SK-N-SH (cell line): ENCODE measurements around the gene PCED1B. TPM values are rescaled to one million over a fixed set of nuclear protein-coding genes. Genes with fewer than 3 reads are reported as not detected.

Experiments used
- CTCF ChIA-PET: fragments of 300-600, 350-600 bp; formaldehyde crosslinking; extraction: SDS; loops from one replicate; lab custom pipeline; 2021; lab: Yijun Ruan, JAX
- POLR2A ChIA-PET: fragments of 350-600 bp; sonication (Branson Sonifier 250); formaldehyde crosslinking; extraction: SDS; loops from one replicate; lab custom pipeline; 2020; ENCODE audit warnings: antibody characterized with exemption, inconsistent platforms; lab: Yijun Ruan, JAX
- DNase-seq: peaks from one replicate; pipeline ENCODE4 v3.0.0; 2012
- H2AFZ ChIP-seq: fragments of 200-600 bp; sonication (generic); 2 replicates; pipeline ENCODE4 v1.8.1; 2016; ENCODE audit warnings: antibody characterized with exemption, mild to moderate bottlenecking, low read depth
- H3F3A ChIP-seq: fragments of 200-600 bp; sonication (generic); replicated peaks from 2 replicates; pipeline ENCODE3; 2016; ENCODE audit warnings: antibody characterized with exemption, mild to moderate bottlenecking; ENCODE audit not compliant: insufficient read depth
- H3K27ac ChIP-seq, 2 experiments: fragments of 200-500 bp in 1 of 2; fragments of 200-600 bp in 1 of 2; sonication (Bioruptor generic) in 1 of 2; sonication (generic), shearing (Covaris generic) in 1 of 2; 2 replicates each; pipeline versions ENCODE4 v1.5.1 to v1.6.1; 2014 to 2016; ENCODE audit warnings: low read depth in 2 of 2, inconsistent platforms in 1 of 2, low read length in 1 of 2, mild to moderate bottlenecking in 1 of 2, mixed read lengths in 1 of 2
- H3K27me3 ChIP-seq: fragments of 200-600 bp; sonication (generic), shearing (Covaris generic); 2 replicates; pipeline ENCODE4 v1.6.1; 2016; ENCODE audit warnings: mixed run types; ENCODE audit not compliant: insufficient read depth
- H3K36me3 ChIP-seq, 2 experiments: fragments of 200-500 bp in 1 of 2; fragments of 200-600 bp in 1 of 2; sonication (Bioruptor generic) in 1 of 2; sonication (generic) in 1 of 2; replicated peaks in 1 of 2; 2 replicates each; pipeline versions ENCODE3 to v1.5.1; 2014 to 2016; ENCODE audit warnings: low read length in 1 of 2, mild to moderate bottlenecking in 1 of 2; ENCODE audit not compliant: insufficient read depth in 2 of 2, control insufficient read depth in 1 of 2
- H3K4me1 ChIP-seq, 2 experiments: fragments of 200-500 bp in 1 of 2; fragments of 200-600 bp in 1 of 2; sonication (Bioruptor generic) in 1 of 2; sonication (generic), shearing (Covaris generic) in 1 of 2; 2 replicates each; pipeline versions ENCODE4 v1.5.1 to v1.6.1; 2014 to 2016; ENCODE audit warnings: low read depth in 1 of 2, low read length in 1 of 2, mixed run types in 1 of 2; ENCODE audit not compliant: insufficient read depth in 2 of 2, control insufficient read depth in 1 of 2
- H3K4me2 ChIP-seq: fragments of 200-600 bp; sonication (generic), shearing (Covaris generic); 2 replicates; pipeline ENCODE4 v1.6.1; 2017; ENCODE audit warnings: mixed run types
- H3K4me3 ChIP-seq, 2 experiments: fragments of 200-500 bp in 1 of 2; fragments of 200-600 bp in 1 of 2; sonication (Bioruptor generic) in 1 of 2; sonication (generic), shearing (Covaris generic) in 1 of 2; 2 replicates each; pipeline versions ENCODE4 v1.5.1 to v1.8.1; 2014 to 2016; ENCODE audit warnings: low read depth in 2 of 2, inconsistent platforms in 1 of 2, low read length in 1 of 2, mild to moderate bottlenecking in 1 of 2, mixed read lengths in 1 of 2, moderate library complexity in 1 of 2
- H3K79me2 ChIP-seq: fragments of 200-600 bp; sonication (generic); 2 replicates; pipeline ENCODE4 v1.8.1; 2017; ENCODE audit warnings: mild to moderate bottlenecking; ENCODE audit not compliant: insufficient read depth
- H3K9ac ChIP-seq: fragments of 200-600 bp; sonication (generic); 2 replicates; pipeline ENCODE4 v1.6.1; 2017; ENCODE audit warnings: mixed run types
- H3K9me2 ChIP-seq: fragments of 200-600 bp; sonication (generic); 2 replicates; pipeline ENCODE4 v1.6.1; 2017; ENCODE audit warnings: mixed run types
- H3K9me3 ChIP-seq: fragments of 200-600 bp; sonication (generic); 2 replicates; pipeline ENCODE4 v1.6.1; 2017; ENCODE audit warnings: mixed run types, mild to moderate bottlenecking, moderate library complexity
- H4K20me1 ChIP-seq: fragments of 200-600 bp; sonication (generic); 2 replicates; pipeline ENCODE4 v1.6.1; 2017; ENCODE audit warnings: mild to moderate bottlenecking, mixed run types; ENCODE audit not compliant: insufficient read depth
- ELF1 ChIP-seq: IDR thresholded peaks from 2 replicates; pipeline ENCODE4 v1.4.0; 2012
- EP300 ChIP-seq, 2 experiments: IDR thresholded peaks; 2 replicates each; pipeline versions ENCODE4 v1.4.0 to v1.6.1; 2012; ENCODE audit warnings: borderline replicate concordance in 1 of 2, low read depth in 1 of 2, low read length in 1 of 2
- EZH2phosphoT487 ChIP-seq: fragments of 200-600 bp; sonication (generic); IDR thresholded peaks from 2 replicates; pipeline ENCODE4 v1.6.1; 2017; ENCODE audit warnings: low read depth, mixed run types, mild to moderate bottlenecking, antibody characterized with exemption, moderate library complexity, borderline replicate concordance
- FOXM1 ChIP-seq: IDR thresholded peaks from 2 replicates; pipeline ENCODE4 v1.4.0; 2012; ENCODE audit warnings: low read depth, mild to moderate bottlenecking
- GABPA ChIP-seq: IDR thresholded peaks from 2 replicates; pipeline ENCODE4 v1.4.0; 2012; ENCODE audit warnings: low read depth, mild to moderate bottlenecking
- MXI1 ChIP-seq: IDR thresholded peaks from 2 replicates; pipeline ENCODE4 v1.6.1; 2012; ENCODE audit warnings: mild to moderate bottlenecking, low read depth, low read length, improper control_type of control experiment
- NRF1 ChIP-seq: IDR thresholded peaks from 2 replicates; pipeline ENCODE4 v1.6.1; 2012; ENCODE audit warnings: low read depth, mild to moderate bottlenecking, low read length
- RXRA ChIP-seq: IDR thresholded peaks from 2 replicates; pipeline ENCODE4 v1.4.0; 2012; ENCODE audit warnings: low read depth, mild to moderate bottlenecking, borderline replicate concordance
- SIN3A ChIP-seq: IDR thresholded peaks from 2 replicates; pipeline ENCODE4 v1.6.1; 2012; ENCODE audit warnings: low read depth, mild to moderate bottlenecking, low read length, moderate library complexity, borderline replicate concordance
- TAF1 ChIP-seq: IDR thresholded peaks from 2 replicates; pipeline ENCODE4 v1.6.1; 2012; ENCODE audit warnings: low read depth, mild to moderate bottlenecking, low read length, moderate library complexity, borderline replicate concordance
- WGBS: methylation state at CpG from one replicate; pipeline ENCODE4 v1.1.6; 2017; ENCODE audit warnings: low lambda C conversion rate; 5-methylcytosine and 5-hydroxymethylcytosine counted together
- polyA plus RNA-seq, 3 experiments: library from polyadenylated mRNA; depleted of rRNA; stranded (reverse); fragments of >200 nt; gene quantifications; 2 replicates each; pipeline ENCODE4 v1.2.3, GENCODE V29; 2012
- TF ChIP-seq, protein P1 (sequence below): IDR thresholded peaks from 2 replicates; pipeline ENCODE4 v1.6.1; 2012; ENCODE audit warnings: mild to moderate bottlenecking, low read depth, low read length, moderate library complexity
- TF ChIP-seq, protein P2 (sequence below): IDR thresholded peaks from 2 replicates; pipeline ENCODE4 v1.4.0; 2012; ENCODE audit warnings: low read depth, borderline replicate concordance
- TF ChIP-seq, protein P3 (sequence below): fragments of 150-350 bp; IDR thresholded peaks from 2 replicates; pipeline ENCODE4 v1.6.1; 2017; ENCODE audit warnings: antibody characterized with exemption, low read length, low read depth, borderline replicate concordance
- TF ChIP-seq, protein P4 (sequence below): IDR thresholded peaks from 2 replicates; pipeline ENCODE4 v1.4.0; 2012; ENCODE audit warnings: low read depth

The PCED1B gene
- polyA plus RNA-seq, 1 of the 3 experiments (the other 2 are of a cell fraction): 0.21 TPM

DNA sequence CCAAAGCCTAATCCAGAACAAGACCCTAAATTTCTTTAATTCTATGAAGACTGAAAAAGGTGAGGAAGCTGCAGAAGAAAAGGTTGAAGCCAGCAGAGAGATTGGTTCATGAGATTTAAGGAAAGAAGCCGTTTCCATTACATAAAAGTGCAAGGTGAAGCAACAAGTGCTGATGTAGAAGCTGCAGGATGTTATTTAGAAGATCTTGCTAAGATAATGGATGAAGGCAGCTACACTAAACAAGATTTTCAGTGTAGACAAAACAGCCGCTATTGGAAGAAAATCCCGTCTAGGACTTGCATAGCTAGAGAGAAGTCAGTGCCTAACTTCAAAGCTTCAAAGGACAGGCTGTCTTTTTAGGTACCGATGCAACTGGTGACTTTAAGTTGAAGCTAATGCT, 65.8 kb downstream of the PCED1B start:
- Histone ChIP-seq H3K4me3 (no peak overlapping the region), H3K79me2 (no peaks in the 10 kb centered on the region), H3K27me3 (no peaks in the 10 kb centered on the region; the same call in 1 of the 2 replicates), H3K9ac (no peak overlapping the region), H4K20me1 (no peaks in the 10 kb centered on the region), H3K36me3 (no peaks in the 10 kb centered on the region), H3K4me2 (no peak overlapping the region), H2AFZ (no peak overlapping the region), H3K9me2 (no peaks in the 10 kb centered on the region), H3K27ac (no peak overlapping the region), H3K9me3 (no peaks in the 10 kb centered on the region), H3F3A (no peaks in the 10 kb centered on the region), H3K4me1 (no peaks in the 10 kb centered on the region)
- CTCF ChIA-PET: no interaction called here
- TF ChIP-seq ELF1 (no peak), EP300 (IDR thresholded peaks at IDR 0.05; ENCODE audit: borderline replicate concordance in 1 of 2, low read depth in 1 of 2, low read length in 1 of 2) (no peak), FOXM1 (no peak), EZH2phosphoT487 (no peak)
- TF ChIP-seq, protein P1, sequence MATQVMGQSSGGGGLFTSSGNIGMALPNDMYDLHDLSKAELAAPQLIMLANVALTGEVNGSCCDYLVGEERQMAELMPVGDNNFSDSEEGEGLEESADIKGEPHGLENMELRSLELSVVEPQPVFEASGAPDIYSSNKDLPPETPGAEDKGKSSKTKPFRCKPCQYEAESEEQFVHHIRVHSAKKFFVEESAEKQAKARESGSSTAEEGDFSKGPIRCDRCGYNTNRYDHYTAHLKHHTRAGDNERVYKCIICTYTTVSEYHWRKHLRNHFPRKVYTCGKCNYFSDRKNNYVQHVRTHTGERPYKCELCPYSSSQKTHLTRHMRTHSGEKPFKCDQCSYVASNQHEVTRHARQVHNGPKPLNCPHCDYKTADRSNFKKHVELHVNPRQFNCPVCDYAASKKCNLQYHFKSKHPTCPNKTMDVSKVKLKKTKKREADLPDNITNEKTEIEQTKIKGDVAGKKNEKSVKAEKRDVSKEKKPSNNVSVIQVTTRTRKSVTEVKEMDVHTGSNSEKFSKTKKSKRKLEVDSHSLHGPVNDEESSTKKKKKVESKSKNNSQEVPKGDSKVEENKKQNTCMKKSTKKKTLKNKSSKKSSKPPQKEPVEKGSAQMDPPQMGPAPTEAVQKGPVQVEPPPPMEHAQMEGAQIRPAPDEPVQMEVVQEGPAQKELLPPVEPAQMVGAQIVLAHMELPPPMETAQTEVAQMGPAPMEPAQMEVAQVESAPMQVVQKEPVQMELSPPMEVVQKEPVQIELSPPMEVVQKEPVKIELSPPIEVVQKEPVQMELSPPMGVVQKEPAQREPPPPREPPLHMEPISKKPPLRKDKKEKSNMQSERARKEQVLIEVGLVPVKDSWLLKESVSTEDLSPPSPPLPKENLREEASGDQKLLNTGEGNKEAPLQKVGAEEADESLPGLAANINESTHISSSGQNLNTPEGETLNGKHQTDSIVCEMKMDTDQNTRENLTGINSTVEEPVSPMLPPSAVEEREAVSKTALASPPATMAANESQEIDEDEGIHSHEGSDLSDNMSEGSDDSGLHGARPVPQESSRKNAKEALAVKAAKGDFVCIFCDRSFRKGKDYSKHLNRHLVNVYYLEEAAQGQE: no peak
- TF ChIP-seq, protein P2, sequence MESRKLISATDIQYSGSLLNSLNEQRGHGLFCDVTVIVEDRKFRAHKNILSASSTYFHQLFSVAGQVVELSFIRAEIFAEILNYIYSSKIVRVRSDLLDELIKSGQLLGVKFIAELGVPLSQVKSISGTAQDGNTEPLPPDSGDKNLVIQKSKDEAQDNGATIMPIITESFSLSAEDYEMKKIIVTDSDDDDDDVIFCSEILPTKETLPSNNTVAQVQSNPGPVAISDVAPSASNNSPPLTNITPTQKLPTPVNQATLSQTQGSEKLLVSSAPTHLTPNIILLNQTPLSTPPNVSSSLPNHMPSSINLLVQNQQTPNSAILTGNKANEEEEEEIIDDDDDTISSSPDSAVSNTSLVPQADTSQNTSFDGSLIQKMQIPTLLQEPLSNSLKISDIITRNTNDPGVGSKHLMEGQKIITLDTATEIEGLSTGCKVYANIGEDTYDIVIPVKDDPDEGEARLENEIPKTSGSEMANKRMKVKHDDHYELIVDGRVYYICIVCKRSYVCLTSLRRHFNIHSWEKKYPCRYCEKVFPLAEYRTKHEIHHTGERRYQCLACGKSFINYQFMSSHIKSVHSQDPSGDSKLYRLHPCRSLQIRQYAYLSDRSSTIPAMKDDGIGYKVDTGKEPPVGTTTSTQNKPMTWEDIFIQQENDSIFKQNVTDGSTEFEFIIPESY: no peak
- TF ChIP-seq, protein P3, sequence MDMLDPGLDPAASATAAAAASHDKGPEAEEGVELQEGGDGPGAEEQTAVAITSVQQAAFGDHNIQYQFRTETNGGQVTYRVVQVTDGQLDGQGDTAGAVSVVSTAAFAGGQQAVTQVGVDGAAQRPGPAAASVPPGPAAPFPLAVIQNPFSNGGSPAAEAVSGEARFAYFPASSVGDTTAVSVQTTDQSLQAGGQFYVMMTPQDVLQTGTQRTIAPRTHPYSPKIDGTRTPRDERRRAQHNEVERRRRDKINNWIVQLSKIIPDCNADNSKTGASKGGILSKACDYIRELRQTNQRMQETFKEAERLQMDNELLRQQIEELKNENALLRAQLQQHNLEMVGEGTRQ: no peak
- POLR2A ChIA-PET: no interaction called here
- no peak for DNase-seq
- WGBS: 18% methylated on average over 4 of the region's 4 CpGs

DNA sequence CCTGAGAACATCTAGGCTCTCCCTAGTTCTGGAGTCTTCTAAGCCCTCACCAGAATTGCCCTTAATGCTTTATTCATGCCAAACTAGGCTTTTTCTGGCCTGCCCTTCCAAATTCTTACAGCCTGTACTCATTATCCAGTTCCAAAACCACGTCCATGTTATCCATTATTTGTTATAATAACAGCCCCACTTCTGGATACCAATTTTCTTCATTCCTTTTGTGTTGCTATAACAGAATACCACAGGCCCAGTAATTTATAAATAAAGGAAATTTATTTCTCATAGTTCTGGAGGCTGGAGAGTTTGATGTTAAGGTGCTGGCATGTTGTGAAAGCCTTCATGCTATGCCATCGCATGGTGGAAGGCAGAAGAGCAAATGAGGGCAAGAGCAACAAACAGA, 68.3 kb downstream of the PCED1B start:
- ChIA-PET POLR2A (no interaction called here), CTCF (no interaction called here)
- H3K9ac ChIP-seq: no peak overlapping the region
- TF ChIP-seq, protein P2: no peak
- TF ChIP-seq NRF1: no peak
- TF ChIP-seq, protein P4, sequence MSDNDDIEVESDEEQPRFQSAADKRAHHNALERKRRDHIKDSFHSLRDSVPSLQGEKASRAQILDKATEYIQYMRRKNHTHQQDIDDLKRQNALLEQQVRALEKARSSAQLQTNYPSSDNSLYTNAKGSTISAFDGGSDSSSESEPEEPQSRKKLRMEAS: no peak
- TF ChIP-seq SIN3A: no peak
- TF ChIP-seq RXRA: no peak
- TF ChIP-seq MXI1: no peak
- no peak for TF ChIP-seq TAF1
- TF ChIP-seq GABPA: no peak
- no peaks in the 10 kb centered on the region for H3K4me1 ChIP-seq
- no peak overlapping the region for H3K27ac ChIP-seq
- WGBS: 9% methylated on average over 2 of the region's 2 CpGs
- H3K27me3 ChIP-seq: no peaks in the 10 kb centered on the region; the same call in 1 of the 2 replicates
- DNase-seq: no peak
- no peak overlapping the region for H3K4me2 ChIP-seq
- no peak overlapping the region for H2AFZ ChIP-seq
- no peaks in the 10 kb centered on the region for H3K9me3 ChIP-seq
- no peaks in the 10 kb centered on the region for H3K79me2 ChIP-seq
- H3K36me3 ChIP-seq: no peaks in the 10 kb centered on the region
- H4K20me1 ChIP-seq: no peaks in the 10 kb centered on the region
- no peak overlapping the region for H3K4me3 ChIP-seq
- H3K9me2 ChIP-seq: no peaks in the 10 kb centered on the region
- no peaks in the 10 kb centered on the region for H3F3A ChIP-seq
